Breast epithelium (tissue), 3 donors: ENCODE data around the gene ZNF548.

Experiments used
- POLR2A ChIP-seq: fragments of 450-650 bp; IDR thresholded peaks from one replicate; pipeline ENCODE4 v1.6.1; 2016; ENCODE audit warnings: antibody characterized with exemption, mild to moderate bottlenecking, moderate library complexity
- TF ChIP-seq, protein P1 (sequence below), 3 donors: fragments of 450-650 bp; IDR thresholded peaks; one replicate each; pipeline ENCODE4 v1.5.1; 2016 to 2017; ENCODE audit warnings: antibody characterized with exemption in 3 of 3, mild to moderate bottlenecking in 3 of 3, moderate library complexity in 3 of 3

DNA sequence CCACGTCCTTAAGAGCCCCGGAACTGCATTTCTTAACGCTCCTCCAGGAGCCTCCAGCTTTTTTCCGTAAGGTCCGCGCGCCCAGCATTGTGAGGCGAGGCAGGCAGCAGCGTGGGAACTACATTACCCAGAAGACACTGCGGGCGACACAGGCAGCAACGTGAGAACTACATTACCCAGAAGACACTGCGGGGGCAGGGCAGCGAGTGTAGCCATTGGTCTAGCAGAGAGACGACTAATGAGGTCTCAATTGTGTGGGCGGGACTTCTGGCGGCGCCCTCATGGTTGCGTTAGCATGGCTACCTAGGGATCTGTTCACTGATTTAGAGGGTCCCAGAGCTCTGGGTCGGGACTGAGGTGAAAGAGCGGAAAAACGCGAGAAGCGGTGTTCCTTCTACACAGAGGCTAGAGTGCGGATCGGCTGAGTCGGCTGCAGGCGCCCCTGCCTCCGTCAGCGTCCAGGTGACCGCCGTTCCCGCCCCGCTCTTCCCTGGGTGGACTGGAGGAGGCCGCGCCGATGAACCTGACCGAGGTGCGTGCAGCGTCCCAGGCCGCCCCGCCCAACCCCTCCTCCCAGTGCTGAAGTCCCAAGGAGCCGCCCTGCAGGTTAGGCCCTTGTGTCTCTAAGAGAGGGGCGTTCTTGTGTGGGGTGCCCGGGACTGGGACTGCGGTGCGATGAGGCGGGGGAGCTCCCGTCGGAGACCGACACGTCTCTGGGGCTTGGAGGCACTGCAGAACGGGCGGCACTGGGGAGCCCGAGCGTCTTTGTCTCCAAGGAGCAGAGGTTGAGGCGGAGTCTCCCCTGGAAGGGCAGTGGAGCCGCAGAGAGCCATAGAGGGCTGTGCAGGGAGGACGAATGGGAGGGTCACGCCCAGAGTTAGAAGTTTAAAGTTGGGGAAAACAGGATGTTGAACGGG lies 45.7 kb downstream of the ZNF548 start, which contains the start of gene ZNF749:
- TF ChIP-seq, protein P1, sequence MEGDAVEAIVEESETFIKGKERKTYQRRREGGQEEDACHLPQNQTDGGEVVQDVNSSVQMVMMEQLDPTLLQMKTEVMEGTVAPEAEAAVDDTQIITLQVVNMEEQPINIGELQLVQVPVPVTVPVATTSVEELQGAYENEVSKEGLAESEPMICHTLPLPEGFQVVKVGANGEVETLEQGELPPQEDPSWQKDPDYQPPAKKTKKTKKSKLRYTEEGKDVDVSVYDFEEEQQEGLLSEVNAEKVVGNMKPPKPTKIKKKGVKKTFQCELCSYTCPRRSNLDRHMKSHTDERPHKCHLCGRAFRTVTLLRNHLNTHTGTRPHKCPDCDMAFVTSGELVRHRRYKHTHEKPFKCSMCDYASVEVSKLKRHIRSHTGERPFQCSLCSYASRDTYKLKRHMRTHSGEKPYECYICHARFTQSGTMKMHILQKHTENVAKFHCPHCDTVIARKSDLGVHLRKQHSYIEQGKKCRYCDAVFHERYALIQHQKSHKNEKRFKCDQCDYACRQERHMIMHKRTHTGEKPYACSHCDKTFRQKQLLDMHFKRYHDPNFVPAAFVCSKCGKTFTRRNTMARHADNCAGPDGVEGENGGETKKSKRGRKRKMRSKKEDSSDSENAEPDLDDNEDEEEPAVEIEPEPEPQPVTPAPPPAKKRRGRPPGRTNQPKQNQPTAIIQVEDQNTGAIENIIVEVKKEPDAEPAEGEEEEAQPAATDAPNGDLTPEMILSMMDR (IDR thresholded peaks at IDR 0.05): no peak
- TF ChIP-seq POLR2A: no peak
